HG03025 (cell line): ENCODE measurements around the gene BANP.

Experiments
- ATAC-seq: cut with Tn5 transposase; IDR thresholded peaks from one replicate; pipeline ENCODE4 v1.9.1; 2021; ENCODE audit warnings: mild to moderate bottlenecking, moderate library complexity; ENCODE audit not compliant: unreplicated experiment, low FRiP score

Gene BANP

GRCh38 chr16:88062341-88063210 is 111.3 kb downstream of the BANP start:
- no peak for ATAC-seq

DNA sequence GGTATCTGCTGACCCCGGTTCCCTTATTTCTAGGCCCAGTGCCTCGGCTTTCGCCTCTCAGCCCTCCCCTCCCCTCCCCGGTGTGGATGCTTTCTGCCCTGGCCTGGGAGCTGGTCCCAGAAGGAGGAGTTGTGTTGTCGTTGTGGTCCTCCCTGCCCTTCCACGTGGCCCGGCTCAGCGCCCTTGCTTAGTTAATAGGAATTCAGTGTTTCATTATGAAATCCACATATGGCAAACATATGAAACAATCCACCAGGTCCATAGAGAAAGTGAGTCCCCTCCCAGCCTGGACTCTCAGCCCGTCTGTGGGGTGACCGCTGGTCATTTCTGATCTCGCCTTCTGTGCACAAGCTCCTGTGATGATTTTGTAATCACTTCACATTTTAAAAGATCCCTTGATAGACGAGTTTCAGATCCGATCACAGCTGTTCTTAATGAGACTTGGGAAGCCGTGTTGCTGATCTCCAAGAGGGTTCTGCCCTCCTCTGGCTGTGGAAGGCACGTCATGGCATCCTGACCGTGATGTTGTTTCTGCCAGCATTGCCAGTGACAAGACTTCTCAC is 112.1 kb downstream of the BANP start:
- no peak for ATAC-seq

- no peak for ATAC-seq
Measured at GRCh38 chr16:88064011-88064888, 113.0 kb downstream of the BANP start.

- no peak for ATAC-seq
Measured at GRCh38 chr16:88064889-88065746, 113.9 kb downstream of the BANP start.

DNA sequence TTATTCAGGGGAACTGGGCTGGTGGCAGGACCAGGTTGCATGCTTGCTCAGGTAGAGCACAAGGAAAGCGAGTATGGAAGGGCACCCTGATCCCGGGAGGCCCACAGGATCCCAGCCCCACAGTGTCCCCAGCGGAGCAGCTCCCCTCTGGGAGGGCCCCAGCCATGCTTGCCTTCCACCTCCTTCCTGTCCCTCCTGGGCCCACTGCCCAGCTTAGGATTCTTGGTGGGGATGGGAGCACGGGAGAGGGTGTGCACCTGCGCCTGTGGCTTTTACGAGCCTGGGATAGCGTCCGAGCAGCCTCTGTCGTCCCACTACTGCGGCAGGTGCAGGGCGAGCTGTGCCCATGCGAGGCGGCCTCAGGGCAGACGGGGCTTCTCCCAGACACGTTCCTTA is 114.5 kb downstream of the BANP start:
- no peak for ATAC-seq

DNA sequence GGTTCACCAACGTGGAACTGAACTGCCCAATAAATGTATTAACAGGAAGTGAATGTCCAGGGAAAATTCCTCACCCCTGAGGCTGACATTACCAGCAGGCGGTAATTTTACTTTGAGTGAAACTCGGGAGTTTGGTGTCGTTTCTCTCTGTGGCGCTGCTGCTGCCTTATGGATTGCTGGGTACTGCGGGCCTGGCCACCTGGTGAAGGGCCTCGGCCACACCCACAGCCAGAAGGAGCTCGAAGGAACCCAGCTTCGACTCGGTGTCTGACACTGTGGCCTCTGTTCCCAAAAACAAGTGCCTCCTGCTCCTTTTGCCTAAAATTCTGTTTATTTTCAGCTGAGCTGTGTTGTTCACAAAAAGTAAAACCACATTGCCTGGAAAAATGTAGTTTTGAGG is 115.0 kb downstream of the BANP start:
- no peak for ATAC-seq

GRCh38 chr16:88066680-88067529 is 115.7 kb downstream of the BANP start:
- no peak for ATAC-seq

GRCh38 chr16:88067530-88068411 is 116.5 kb downstream of the BANP start:
- ATAC-seq: no peak

DNA sequence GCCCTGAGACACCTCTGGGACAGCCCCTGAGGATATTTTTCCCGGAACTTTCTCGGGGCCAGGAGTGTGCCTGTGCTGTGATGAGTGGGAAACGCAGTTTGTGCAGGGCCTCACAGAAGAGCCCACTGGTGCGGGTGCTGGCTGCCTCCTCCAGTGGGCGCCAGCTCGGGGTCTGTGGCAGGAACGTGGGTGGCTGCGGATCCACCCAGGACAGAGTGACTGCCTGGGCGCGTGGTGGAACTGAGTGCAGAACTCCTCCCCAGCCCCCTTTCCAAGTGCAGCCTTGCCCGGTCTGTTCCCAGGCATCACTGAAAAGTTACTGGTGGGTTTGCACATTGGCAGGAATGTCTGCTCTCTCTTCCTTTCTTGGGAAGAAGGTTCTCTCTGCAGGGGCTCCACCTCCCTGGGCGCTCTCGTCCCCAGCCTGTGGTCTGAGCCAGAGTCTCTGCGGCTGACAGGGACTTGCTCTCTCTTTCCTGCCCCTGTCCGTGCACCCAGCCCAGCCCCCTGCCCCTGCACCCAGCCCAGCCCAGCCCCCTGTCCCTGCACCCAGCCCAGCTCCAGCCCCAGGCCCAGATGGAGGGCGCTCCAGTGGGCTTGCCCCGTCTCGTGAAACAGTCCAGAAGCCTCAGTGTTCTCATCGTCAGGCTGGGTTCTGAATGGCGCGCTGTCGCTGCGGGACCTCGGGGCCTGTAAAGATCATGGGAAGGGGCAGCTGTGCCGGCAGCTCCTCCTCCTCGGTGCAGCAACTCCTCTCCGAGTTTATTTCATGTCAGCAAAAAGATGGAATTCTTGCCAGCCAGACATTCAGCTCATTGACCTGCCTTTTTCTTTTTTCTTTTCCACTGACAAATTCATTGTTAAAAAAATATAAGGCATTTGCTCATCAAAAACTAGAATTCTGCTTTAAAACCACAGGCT is 117.5 kb downstream of the BANP start:
- ATAC-seq: no peak

DNA sequence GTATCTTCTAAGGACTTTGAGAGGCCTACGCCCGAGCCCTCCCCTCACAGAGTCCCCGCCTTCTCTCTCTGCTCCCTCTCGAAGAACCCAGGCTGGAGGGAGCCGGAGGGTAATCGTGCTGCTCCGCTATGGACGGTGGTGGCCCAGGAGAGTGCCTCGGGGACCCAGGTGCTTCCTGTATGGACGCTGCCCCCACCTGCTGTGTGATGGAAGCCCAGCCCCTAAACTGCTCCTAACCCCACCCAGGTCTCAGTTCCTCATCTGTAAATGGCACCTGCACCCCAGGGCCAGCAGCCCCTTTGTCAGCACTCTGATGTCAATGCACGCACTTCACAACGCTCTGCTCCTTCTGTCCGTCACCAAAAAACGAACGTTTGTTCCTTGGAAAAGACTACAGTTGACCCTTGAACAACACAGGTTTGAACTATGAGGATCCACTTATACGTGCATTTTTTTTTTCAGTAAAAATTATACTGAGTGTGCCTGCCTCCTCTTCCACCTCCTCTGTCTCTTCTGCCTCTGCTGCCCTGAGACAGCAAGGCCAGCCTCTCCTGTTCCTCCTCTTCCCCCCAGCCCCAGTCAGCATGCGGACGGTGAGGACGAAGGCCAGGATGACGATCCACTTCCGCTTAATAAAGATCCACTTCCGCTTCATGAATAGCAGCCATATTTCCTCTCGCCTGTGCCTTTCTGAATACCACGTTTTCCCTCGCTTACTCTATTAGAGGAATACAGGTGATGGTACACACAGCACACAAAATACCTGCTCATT is 118.3 kb downstream of the BANP start:
- peak; percentile 89 for ATAC-seq

DNA sequence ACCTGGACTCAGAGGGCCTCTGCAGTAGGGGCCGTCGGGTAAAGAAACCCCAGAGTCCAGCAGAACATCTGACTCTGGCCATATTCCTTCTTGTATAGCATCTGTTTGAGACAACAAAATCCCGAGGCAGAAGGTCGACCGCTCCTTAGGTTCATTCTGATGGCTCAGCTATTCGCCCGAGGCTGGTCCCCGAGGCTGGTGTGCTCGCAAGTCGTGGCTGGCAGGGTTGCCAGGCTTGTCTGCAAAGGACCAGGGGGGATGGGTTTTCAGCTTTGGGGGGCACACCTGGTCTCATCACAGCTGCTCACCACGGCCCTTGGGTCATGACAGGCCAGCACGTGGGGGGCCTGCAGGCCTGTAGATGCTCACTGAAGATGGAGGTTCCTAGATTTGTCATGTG is 119.1 kb downstream of the BANP start:
- ATAC-seq: no peak

DNA sequence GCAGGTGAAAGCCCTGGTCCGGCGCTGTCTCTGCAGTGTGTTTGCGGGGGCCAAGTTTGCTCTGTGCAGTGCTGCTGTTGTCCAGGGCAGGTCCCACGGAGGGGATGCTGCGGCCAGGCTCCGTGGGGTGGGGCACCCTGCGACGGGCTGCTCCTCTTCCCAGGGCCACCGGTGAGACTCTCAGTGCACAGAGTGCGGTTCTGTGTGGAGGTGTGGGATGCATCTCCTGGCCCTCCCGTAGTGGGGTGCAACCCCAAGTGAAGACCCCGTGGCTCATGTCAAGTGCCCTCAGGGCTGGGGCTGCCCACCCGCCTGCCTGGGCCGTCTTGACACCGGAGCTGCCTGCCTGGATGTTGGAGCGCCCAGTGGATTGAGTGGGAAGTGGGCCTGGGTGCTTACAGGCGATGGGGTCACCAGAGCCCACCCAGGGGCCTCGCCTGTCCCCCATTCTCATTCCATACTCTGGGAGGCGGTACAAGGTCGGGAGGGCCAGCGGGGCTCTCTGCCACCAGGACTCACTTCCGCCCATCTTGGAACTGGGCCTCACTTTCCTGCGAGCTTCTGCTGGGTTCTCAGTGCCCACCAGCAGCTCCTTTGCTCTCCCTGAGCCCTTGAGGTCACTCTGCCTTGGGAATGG is 119.9 kb downstream of the BANP start:
- no peak for ATAC-seq

- ATAC-seq: no peak
Measured at GRCh38 chr16:88071908-88072307, 120.7 kb downstream of the BANP start.

DNA sequence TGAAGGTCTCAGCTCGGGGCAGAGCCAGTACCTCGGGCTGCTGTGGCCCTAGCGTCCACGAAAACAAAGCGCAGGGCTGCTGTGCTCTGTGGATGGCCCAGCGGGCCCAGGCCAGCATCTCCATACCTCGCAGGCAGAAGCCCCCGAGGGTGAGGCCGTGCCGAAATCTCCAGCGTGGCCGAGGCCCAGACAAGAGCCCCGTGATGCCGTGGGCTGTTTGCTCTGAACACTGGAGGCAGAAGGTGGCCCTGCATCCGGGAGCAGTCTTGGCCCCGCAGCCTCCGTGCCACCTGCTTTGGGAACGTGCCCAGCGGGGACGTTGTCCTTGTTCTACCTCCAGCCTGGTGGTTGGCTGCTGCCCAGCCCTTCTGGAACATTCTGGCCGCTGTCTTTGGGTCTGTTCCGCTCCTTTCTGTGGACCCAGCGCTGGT is 121.4 kb downstream of the BANP start:
- ATAC-seq: no peak

DNA sequence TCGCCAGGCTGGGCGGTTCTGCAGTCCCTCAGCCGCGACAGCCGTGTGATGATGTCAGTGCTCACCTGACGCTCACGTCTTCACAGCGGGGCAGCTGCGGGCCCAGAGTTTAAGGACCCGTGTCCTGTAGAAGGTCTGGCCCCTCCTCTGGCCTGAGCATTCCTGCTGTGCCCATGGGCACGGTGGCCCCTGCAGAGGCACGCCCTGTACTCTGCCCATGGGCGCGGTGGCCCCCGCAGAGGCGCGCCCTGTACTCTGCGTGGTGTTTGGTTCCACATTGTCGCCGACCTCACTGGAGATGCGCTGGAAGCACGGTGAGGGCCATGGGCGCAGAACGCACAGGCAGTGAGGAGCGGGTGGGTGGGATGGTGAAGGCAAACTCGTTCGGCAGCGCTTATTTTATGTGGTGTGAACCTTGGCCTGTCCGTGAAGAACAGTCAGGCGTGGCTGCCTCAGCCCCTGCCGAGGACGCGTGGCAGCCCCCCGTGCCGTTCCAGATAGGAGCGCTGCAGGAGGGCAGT is 122.0 kb downstream of the BANP start:
- no peak for ATAC-seq

DNA sequence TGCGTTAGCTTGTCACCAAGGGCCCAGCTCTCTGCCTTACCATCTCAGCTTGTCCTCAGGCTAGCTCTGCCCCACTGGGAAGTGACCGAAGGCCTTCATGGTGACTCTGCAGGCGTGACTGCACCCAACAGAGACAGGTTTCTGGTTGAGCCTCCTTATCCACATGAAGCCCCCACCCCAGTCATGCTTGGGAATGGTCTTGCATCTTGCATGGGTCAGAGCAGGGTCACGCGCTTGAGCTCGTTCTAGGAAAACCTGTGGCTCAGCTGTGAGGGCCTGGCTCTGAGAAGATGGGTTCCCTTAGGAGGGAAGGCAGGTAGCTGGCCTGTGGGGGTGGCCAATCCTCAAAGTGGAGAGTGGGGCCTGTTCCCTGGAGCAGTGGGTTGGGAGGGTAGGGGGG is 122.8 kb downstream of the BANP start:
- ATAC-seq: no peak
